GM19351 (cell line): ENCODE measurements around the gene LIF.
"Not testable (repeated sequence)": the region's sequence is repeated elsewhere in the genome, so short reads cannot be mapped to it uniquely, and the experiment has no call there.

Experiments
- ATAC-seq: cut with Tn5 transposase; IDR thresholded peaks from one replicate; pipeline ENCODE4 v1.9.1; 2021; ENCODE audit warnings: mild to moderate bottlenecking, moderate library complexity; ENCODE audit not compliant: unreplicated experiment

LIF gene

DNA sequence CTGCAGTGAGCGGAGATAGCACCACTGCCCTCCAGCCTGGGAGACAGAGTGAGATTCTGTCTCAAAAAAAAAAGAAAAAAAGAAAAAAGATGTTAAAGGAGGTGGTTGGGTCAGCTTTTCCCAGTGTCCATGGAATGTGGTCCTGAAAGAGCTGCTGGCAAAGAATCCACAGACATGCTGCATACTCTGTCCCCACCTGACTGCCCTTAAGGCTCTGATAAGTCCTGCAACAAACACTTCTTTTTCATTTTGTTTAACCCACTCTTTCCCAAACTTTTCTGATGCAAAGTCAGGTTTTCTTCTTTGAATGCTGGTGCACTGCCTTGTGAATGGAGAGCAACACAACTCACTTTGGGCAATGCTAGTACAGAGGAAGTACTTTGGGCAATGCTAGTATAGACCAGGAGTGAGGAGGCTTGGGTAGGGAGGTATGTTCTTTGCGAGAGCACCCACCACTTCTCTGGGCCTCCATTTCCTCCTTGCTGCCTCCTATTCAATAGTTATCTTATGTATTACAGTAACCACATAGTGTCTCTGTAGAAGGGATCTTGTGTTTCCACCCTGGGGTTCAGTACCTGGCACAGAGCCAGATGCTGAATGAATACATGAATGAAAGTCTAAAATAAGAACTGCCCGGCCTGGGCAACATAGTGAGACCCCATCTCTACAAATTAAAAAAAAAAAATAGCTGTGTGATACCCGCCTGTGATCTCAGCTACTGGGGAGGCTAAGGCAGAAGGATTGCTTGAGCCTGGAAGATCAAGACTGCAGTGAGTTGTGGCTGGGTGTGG, 18.9 kb downstream of the LIF start:
- ATAC-seq, result no peak

DNA sequence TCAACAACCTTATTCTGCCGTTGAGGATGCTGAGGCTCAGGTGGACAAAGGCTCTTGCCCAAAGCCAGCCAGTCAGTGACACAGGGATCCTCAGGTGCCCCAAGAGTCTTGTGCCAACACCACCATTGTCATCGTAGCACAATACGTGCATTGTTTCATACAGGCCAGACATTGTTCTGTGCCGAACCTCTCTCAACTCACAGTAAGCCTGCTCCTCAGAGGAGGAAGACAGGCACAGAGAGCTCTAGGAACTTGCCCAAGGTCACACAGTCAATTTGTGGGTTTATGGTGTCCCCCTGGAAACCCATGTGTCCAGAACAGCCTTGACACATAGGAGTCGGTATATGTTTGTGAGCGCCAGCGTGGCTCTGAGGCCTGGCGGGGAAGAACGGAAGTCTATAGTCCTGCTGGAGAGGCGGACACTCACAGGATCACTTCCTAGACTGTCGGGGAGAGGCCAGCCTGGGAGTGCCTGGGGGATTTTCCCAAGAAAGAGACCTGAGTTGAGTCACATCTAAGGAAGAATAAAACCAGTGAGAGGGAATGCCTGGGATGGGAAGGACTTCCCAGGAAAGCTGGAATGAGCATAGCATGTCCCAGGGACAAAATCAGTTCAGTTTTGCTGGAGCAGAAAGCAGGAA, 20.2 kb downstream of the LIF start:
- no peak for ATAC-seq

GRCh38 chr22:30225220-30225927, 21.2 kb downstream of the LIF start:
- ATAC-seq, result no peak

DNA sequence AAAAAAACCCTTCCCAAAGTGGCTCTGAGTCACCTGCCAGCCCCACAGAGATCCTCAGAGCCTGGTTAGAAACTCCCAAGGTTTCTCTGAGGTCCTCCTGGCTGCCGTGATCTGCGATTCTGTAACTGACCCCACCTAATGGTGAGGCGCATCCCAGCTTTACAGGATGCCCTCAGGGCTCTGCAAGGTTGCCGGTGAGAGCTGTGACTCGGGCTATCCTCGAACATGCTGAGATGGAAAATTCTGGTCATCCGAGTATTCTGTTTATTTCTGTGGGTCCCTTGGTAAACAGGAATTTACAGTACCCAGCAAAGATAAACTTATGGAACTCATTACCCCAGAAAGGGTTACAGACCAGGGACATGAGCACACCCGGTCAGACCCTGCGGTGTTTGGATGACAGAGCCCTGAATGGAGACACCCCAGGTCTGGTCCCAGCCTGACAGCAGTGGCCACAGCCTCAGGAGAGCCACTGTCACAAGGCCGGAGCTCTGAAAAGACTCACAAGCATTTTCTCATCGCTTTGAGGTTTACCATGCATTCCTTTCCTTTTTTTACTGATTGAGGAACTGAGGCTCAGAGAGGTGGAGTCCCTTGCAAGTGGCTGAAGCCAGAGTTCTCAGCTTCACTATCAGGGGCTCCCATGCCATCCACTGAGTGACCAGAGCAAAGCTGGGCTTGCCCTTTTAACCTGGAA, 22.2 kb downstream of the LIF start:
- ATAC-seq, result no peak

GRCh38 chr22:30223303-30223702, 23.3 kb downstream of the LIF start:
- ATAC-seq, result no peak

DNA sequence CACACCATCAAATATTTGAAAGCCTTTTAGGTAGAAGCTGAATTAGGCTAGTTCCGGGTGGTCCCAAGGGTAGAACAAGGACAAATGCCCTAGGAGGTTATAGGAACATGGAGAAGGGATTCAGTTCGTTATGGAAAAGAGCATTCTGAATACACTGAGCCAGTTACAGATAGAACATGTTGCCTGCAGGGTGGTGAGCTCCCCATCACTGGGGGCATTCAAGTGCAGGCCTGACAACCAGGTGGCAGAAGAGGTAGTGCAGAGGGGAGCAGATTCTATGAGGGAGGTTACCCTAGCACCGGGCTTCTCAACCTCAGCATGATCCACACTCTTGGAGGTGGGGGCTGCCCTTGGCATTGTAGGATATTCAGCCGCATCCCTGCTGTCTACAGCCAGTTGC, 24.2 kb downstream of the LIF start:
- ATAC-seq, result no peak

- no peak for ATAC-seq
Observed at GRCh38 chr22:30221121-30221992, 25.2 kb downstream of the LIF start.

GRCh38 chr22:30220338-30221012, 26.1 kb downstream of the LIF start:
- ATAC-seq, result no peak

DNA sequence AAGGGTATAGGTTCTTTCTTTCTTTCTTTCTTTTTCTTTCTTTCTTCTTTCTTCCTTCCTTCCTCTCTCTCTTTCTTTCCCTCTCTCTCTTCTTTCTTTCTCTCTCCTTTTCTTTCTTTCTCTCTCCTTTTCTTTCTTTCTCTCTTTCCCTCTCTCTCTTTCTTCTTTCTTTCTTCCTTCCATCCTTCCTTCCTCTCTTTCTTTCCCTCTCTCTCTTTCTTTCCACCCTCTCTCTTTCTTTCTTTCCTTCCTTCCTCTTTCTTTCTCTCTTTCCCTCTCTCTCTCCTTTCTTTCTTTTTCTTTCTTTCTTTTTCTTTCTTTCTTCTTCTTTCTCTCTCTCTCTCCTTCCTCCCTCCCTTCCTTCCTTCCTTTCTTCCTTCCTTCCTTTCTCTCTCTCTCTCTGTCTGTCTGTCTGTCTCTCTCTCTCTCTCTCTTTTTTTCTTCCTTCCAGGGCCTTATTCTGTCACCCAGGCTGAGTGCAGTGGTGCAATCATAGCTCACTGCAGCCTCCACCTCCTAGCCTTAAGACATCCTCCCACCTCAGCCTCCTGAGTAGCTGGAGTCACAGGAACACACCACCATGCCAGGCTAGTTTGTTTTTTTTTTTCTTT, 26.8 kb downstream of the LIF start:
- no peak for ATAC-seq

- no peak for ATAC-seq
Observed at GRCh38 chr22:30219049-30219654, 27.4 kb downstream of the LIF start.

DNA sequence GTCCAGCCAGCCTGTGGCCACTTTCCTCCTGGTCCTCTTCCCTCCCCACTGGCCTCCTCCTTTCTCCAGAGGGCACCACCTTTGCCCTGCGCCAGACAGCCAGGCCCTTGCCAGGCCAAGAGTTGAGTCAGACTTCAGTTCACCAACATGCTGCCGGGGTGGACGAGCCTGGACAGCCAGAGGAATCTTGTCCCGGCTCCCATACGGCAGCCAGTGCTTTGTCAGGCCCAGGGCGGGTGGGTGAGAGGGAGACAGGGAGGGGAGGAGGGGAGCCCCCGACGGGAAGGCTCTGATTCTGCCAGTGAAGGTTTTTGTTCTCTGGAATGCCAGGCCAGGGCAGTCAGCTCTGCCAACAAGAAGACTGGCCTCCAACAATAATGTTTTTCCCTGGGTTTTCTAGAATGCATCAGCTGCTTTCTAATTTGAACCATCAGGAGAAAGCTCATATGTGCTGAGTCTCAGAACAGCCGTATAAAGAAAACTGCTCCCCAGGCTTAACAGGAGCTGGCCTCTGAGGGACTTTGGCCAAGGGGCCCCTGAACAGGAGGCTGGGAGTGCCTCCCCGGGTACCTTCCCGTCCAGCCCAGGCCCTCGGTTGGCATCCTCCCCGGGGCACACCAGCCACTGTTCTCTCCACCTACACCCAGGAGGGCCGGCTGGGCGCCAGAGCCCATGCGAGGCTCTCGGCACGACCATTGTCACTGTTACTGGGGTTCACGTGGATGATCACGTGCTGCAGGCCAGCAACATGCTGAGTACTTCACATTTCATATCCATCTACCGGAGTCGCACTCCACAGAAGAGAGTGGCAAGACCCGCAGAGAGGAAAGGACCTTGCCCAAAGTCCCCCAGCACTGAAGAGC, 28.6 kb downstream of the LIF start:
- no peak for ATAC-seq

DNA sequence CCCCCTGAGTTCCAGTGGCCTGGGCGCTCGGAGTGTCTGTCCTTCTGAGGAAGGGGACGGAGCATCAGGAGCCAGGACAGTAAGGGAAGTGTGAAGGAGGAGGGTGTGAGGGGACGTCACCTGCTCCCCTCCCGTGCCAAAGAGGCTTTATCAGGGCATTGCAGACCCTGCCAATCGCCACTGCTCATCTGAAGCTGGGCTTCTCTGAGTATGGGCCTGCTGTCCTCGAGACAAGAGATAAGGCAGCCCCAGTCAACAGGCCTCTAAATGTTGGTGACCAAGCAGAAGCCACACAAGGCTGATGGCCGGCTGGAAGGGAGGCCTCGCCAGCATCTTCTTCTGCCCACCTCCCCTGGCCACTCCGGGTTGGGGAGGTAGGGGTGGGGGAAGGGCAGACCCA, 29.8 kb downstream of the LIF start:
- ATAC-seq, result no peak

DNA sequence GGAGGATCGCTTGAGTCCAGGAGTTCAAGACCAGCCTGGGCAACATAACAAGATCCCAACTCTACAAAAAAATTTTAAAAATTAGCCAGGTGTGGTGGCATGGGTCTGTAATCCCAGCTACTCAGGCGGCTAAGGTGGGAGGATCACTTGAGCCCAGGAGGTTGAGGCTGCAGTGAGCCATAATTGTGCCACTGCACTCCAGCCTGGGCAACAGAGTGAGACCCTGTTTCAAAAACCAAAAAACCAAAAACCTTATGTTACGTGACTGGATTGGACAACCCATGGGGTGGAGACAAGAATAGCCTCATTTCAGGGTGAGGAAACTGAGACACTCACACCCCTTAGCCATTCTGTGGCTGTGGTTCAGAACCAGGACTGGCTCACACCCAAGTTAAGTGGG, 30.3 kb downstream of the LIF start:
- ATAC-seq, result not testable (repeated sequence)

DNA sequence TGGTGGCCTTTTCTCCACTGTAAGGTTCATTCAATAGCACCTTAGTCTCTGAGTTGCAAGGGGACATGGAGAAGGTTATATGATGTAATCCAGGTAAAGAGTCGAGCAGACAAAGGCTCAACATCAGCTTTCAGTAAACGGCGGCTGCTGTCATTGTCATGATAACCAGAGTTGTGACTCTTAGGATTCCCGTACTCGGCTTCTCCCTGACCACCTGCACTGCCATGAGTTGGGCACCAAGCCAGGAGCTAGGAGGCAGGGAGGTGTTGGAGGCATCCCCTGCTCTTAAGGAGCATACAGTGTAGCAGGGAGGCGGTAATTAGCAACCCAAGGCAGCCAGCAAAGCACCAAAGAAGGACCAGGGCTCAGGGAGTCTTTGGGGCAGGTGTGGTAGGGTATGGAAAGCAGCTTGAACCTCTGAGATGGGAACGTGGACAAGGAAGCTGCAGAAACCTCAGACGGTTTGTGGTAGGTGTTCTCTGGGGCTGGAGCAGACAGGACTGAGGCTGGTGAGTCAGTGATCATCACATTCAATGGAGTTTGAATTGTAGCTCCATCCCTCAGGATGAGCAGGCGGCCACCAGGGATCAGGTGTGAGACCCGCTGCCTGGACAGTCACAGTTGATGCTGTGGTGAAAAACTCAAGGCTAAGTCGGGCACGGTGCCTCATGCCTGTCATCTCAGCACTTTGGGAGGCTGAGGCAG, 31.7 kb downstream of the LIF start:
- ATAC-seq, result no peak

DNA sequence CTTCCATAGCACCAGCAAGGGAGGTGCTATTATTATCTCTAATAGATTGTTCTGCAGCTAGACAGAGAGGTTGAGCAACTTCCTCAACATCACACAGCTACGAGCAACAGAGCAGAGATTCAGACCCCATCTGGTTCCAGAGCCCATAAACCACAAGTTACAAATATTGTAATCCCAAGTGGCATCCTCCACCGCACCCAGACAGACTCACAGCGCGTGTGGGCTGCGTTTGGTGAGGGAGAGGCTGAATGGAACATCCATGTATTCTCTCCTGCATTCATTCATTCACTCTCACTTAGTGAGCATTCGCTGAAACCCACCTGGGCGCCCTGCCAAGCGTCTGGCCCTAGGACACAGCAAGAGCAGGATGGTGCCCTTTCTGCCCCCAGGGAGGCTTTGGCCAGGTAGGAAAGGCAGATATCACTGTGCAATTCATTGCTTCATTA, 33.5 kb downstream of the LIF start:
- no peak for ATAC-seq

DNA sequence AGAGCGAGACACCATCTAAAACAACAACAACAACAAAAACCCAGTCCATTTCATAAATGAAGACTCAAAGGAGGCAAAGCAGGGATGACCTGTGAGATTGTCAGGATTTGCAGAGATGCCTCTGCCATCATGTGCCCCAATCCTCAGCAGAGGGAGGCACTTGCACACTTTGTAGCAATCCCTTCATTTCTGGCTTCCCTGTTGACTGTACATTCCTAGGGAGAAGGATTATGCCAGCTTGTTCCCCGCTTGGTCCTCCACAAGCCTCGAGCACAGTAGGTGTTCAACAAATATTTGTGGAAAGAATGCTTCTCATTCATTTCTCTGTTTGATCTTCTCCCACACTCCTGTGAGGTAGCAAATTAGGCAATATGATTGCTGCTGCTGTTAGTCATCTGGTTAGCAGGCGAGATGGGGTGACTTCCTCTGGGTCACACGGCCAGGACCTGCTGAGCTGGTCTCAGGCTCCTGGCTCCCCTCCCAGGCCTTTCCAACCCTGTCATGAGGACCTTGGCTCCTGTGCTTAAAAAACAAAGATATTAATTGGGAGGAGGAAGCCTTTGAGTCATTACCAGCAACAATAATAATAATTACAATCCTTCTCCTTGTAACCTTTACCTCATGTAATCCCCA, 34.1 kb downstream of the LIF start:
- ATAC-seq, result no peak
